GM04503 (cell line): ENCODE data around the gene IP6K1.
"Not testable (repeated sequence)": the region's sequence is repeated elsewhere in the genome, so short reads cannot be mapped to it uniquely, and the experiment has no call there.

ENCODE experiments used
- DNase-seq: peaks from one replicate; pipeline ENCODE4 v3.0.0-alpha.2; 2012; ENCODE audit warnings: low read depth

The IP6K1 gene

DNA sequence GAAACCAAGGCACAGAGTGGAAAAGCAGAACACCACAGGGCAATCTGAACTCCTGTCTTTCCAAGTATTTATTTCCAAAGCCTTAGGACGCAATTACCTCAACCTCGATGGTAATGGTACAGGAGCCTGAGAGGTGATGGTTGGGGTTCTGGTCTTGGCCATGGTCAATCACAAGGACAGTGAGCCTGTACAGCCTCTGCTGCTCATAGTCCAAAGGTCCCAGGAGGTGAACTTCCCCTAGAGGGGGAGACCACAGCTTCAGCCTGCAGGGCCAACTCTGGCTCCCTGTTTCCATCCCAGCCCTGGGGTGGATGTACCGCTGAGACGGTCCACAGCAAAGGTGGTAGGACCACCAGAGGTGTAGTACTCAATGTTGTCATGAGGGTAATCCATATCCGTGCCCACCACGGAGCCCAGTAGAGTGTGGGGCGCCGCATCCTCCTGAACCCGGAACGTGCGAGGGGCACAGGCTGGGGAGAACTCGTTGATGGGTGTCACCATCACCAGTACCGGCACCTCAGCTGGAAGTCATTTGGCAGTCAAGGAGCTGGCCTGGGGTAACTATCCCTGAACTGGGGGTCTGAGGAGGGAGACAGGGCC is 7.2 kb upstream of the IP6K1 start:
- no peak for DNase-seq

DNA sequence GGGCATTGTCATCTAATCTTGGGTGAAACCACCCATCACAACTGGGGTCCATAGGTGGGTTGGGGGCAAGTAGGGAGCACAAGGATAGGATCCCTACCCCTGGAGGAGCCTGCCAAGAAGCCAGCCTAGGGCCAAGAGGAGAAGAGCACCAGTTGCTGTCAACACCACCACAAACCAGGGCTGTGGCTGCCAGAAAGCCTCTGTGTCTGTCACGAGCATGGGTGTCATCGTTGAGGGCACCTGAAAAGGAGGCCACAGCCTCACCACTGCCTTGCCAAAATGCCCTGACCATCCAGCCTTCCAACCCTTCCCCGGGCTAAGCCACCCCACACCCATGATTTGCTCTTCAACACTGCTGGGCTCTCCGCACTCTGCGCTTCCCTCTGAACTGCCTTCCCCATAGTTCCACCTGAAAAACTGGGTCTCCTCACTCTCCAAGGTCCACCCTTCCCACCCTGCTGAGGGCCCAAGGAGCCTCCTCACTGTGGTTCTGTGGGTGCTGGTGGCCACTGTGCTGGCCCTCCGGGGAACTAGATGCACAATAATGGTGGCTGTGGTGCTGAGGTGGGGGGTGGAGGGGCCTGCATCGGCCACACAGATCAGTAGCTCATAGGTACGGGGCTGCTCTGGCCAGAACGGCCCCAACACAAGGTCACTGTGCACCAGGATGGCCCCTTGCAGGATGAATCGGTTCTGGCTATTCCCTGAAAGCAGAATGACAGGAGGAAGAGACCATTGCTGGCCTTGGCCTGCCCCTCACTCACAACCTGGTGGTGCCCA is 6.2 kb upstream of the IP6K1 start:
- no peak for DNase-seq

DNA sequence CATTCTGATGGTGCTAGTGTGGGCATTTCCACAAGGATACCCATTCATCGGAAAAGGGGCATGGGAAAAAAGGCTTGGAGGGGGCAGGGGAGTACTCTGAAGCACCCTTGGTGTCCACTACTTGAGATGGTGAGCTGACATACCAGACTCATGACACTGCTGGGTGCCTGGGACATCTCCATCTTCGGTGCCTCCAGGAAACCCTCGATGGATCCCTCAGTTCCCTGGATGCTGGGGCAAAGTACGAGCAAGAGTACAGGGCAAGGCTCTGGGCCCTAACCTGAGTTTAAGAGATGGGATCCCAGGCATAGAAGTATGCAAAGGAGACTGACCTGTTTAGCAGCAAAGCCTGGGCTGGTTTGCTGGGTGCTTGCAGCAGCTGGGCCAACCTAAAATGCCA is 5.2 kb upstream of the IP6K1 start:
- DNase-seq, result no peak

GRCh38 chr3:49790626-49791411 is 4.5 kb upstream of the IP6K1 start:
- DNase-seq, result no peak

- DNase-seq, result no peak
Measured at GRCh38 chr3:49788056-49788455, 1.7 kb upstream of the IP6K1 start.

GRCh38 chr3:49787536-49787935 is 1.2 kb upstream of the IP6K1 start:
- no peak for DNase-seq

GRCh38 chr3:49787182-49787464 is 781 bp upstream of the IP6K1 start:
- DNase-seq, result no peak

- no peak for DNase-seq
Measured at GRCh38 chr3:49785565-49786356, 581 bp downstream of the IP6K1 start.

GRCh38 chr3:49782277-49782676 is 4.1 kb downstream of the IP6K1 start:
- DNase-seq, result not testable (repeated sequence)

GRCh38 chr3:49781415-49782199 is 4.7 kb downstream of the IP6K1 start:
- no peak for DNase-seq

- not testable (repeated sequence) for DNase-seq
Measured at GRCh38 chr3:49780975-49781365, 5.4 kb downstream of the IP6K1 start.

GRCh38 chr3:49780080-49780974 is 6.0 kb downstream of the IP6K1 start:
- DNase-seq, result no peak

DNA sequence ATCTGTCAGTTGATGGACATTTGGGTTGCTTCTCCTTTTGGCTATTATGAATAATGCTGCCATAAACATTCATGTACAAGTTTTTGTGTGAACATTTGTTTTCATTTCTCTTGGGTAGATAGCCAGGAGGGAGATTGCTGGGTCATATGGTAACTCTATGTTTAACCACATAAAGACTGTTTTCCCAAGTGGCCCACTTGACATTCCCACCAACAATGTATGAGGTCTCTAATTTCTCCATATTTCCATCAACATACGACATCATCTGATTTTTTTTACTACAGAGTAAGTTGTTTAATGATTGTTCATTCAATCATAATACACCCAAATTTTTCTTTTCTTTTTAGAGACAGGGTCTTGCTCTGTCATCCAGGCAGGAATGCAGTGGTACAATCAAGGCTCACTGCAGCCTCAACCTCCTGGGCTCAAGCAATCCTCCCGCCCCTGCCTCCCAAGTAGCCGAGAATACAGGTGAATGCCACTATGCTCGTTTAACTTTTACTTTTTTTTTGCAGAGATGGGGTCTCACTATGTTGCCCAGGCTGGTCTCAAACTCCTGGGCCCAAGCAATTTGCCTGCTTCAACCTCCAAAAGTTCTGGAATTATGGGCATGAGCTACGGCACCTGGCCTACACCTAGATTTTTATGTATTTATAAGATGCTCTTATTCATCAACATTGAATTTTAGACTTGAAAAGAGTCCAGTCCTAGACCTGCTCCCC is 6.8 kb downstream of the IP6K1 start:
- no peak for DNase-seq

GRCh38 chr3:49776101-49776500 is 10.2 kb downstream of the IP6K1 start:
- not testable (repeated sequence) for DNase-seq

- DNase-seq, result no peak
Measured at GRCh38 chr3:49775538-49775937, 10.8 kb downstream of the IP6K1 start.

DNA sequence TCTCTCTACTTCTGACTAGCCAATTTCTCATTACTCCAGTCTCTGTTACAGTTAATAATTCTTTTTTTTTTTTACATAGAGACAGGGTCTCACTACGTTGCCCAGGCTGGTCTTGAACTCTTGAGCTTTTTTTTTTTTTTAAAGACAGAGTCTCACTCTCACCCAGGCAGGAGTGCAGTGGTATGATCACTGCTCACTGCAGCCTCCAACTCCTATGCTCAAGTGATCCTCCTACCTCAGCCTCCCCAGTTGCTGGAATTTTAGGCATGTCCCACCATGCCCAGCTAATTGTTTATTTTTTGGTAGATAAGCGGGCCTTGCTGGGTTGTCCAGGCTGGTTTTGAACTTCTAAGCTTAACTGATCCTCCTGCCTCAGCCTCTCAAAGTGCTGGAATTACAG is 13.6 kb downstream of the IP6K1 start:
- no peak for DNase-seq

- no peak for DNase-seq
Measured at GRCh38 chr3:49771340-49771938, 14.9 kb downstream of the IP6K1 start.

- DNase-seq, result no peak
Measured at GRCh38 chr3:49769926-49770325, 16.4 kb downstream of the IP6K1 start.

- DNase-seq, result no peak
Measured at GRCh38 chr3:49769286-49769915, 16.9 kb downstream of the IP6K1 start.
